ENCODE results near the gene PAPOLG.

DNA sequence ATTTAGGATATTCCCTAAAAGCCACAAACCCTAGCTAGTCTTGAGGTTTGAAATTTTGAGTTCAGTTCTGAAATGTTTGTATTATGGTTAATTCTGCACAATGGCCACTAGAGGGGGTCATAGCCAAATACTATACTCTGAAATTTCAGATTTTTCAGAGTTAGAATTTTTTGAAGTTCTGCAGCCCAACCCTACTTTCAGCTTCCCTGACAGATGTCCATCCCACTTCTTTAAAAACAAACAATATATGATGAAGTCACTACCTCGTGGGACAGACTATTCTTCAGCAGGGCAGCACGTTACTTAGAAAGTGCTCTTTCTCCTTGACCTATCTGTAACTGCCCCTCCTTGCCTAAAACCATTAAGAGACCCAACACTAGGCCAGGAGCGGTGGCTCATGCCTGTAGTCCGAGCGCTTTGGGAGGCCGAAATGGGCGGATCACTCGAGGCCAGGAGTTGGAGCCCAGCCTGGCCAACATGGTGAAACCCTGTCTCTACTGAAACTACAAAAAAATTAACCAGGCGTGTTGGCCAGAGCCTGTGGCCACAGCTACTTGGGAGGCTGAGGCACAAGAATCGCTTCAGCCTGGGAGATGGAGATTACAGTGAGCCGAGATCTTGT is 48.2 kb upstream of the PAPOLG start:
- no peak for TF ChIP-seq MTERF4 (CRISPR knock-in tag; IDR thresholded peaks at IDR 0.05)
- no peak for TF ChIP-seq NFE2L2 (IDR thresholded peaks at IDR 0.05; ENCODE audit: low read length)
- no peak for TF ChIP-seq SRSF9 (IDR thresholded peaks at IDR 0.05; ENCODE audit: borderline replicate concordance, insufficient read depth, low read depth, low read length, poor library complexity, severe bottlenecking)
- TF ChIP-seq, protein P1, sequence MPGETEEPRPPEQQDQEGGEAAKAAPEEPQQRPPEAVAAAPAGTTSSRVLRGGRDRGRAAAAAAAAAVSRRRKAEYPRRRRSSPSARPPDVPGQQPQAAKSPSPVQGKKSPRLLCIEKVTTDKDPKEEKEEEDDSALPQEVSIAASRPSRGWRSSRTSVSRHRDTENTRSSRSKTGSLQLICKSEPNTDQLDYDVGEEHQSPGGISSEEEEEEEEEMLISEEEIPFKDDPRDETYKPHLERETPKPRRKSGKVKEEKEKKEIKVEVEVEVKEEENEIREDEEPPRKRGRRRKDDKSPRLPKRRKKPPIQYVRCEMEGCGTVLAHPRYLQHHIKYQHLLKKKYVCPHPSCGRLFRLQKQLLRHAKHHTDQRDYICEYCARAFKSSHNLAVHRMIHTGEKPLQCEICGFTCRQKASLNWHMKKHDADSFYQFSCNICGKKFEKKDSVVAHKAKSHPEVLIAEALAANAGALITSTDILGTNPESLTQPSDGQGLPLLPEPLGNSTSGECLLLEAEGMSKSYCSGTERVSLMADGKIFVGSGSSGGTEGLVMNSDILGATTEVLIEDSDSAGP (CRISPR knock-in tag; IDR thresholded peaks at IDR 0.05; ENCODE audit: borderline replicate concordance) = no peak
- no peak for TF ChIP-seq JUN (CRISPR knock-in tag; IDR thresholded peaks at IDR 0.05)
- no peak for TF ChIP-seq POLR2A (IDR thresholded peaks at IDR 0.05; ENCODE audit: insufficient read depth in 1 of 2, low read depth in 2 of 2, low read length in 2 of 2)
- TF ChIP-seq, protein P2, sequence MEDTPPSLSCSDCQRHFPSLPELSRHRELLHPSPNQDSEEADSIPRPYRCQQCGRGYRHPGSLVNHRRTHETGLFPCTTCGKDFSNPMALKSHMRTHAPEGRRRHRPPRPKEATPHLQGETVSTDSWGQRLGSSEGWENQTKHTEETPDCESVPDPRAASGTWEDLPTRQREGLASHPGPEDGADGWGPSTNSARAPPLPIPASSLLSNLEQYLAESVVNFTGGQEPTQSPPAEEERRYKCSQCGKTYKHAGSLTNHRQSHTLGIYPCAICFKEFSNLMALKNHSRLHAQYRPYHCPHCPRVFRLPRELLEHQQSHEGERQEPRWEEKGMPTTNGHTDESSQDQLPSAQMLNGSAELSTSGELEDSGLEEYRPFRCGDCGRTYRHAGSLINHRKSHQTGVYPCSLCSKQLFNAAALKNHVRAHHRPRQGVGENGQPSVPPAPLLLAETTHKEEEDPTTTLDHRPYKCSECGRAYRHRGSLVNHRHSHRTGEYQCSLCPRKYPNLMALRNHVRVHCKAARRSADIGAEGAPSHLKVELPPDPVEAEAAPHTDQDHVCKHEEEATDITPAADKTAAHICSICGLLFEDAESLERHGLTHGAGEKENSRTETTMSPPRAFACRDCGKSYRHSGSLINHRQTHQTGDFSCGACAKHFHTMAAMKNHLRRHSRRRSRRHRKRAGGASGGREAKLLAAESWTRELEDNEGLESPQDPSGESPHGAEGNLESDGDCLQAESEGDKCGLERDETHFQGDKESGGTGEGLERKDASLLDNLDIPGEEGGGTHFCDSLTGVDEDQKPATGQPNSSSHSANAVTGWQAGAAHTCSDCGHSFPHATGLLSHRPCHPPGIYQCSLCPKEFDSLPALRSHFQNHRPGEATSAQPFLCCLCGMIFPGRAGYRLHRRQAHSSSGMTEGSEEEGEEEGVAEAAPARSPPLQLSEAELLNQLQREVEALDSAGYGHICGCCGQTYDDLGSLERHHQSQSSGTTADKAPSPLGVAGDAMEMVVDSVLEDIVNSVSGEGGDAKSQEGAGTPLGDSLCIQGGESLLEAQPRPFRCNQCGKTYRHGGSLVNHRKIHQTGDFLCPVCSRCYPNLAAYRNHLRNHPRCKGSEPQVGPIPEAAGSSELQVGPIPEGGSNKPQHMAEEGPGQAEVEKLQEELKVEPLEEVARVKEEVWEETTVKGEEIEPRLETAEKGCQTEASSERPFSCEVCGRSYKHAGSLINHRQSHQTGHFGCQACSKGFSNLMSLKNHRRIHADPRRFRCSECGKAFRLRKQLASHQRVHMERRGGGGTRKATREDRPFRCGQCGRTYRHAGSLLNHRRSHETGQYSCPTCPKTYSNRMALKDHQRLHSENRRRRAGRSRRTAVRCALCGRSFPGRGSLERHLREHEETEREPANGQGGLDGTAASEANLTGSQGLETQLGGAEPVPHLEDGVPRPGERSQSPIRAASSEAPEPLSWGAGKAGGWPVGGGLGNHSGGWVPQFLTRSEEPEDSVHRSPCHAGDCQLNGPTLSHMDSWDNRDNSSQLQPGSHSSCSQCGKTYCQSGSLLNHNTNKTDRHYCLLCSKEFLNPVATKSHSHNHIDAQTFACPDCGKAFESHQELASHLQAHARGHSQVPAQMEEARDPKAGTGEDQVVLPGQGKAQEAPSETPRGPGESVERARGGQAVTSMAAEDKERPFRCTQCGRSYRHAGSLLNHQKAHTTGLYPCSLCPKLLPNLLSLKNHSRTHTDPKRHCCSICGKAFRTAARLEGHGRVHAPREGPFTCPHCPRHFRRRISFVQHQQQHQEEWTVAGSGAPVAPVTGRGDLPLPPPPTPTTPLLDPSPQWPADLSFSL (CRISPR knock-in tag; IDR thresholded peaks at IDR 0.05) = no peak
- TF ChIP-seq, protein P3, sequence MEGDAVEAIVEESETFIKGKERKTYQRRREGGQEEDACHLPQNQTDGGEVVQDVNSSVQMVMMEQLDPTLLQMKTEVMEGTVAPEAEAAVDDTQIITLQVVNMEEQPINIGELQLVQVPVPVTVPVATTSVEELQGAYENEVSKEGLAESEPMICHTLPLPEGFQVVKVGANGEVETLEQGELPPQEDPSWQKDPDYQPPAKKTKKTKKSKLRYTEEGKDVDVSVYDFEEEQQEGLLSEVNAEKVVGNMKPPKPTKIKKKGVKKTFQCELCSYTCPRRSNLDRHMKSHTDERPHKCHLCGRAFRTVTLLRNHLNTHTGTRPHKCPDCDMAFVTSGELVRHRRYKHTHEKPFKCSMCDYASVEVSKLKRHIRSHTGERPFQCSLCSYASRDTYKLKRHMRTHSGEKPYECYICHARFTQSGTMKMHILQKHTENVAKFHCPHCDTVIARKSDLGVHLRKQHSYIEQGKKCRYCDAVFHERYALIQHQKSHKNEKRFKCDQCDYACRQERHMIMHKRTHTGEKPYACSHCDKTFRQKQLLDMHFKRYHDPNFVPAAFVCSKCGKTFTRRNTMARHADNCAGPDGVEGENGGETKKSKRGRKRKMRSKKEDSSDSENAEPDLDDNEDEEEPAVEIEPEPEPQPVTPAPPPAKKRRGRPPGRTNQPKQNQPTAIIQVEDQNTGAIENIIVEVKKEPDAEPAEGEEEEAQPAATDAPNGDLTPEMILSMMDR (CRISPR knock-in tag; IDR thresholded peaks at IDR 0.05) = peak; percentile 68
- TF ChIP-seq, protein P4, sequence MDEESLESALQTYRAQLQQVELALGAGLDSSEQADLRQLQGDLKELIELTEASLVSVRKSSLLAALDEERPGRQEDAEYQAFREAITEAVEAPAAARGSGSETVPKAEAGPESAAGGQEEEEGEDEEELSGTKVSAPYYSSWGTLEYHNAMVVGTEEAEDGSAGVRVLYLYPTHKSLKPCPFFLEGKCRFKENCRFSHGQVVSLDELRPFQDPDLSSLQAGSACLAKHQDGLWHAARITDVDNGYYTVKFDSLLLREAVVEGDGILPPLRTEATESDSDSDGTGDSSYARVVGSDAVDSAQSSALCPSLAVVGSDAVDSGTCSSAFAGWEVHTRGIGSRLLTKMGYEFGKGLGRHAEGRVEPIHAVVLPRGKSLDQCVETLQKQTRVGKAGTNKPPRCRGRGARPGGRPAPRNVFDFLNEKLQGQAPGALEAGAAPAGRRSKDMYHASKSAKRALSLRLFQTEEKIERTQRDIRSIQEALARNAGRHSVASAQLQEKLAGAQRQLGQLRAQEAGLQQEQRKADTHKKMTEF (CRISPR knock-in tag; IDR thresholded peaks at IDR 0.05) = no peak
- no peak for TF ChIP-seq POLR2AphosphoS5 (IDR thresholded peaks at IDR 0.05; ENCODE audit: low read depth, low read length)
- no peak for TF ChIP-seq EHMT2 (IDR thresholded peaks at IDR 0.05; ENCODE audit: borderline replicate concordance, low read depth, low read length)

Measured in HepG2 (cell line).